Measurements from ENCODE around the gene NPM3.

DNA sequence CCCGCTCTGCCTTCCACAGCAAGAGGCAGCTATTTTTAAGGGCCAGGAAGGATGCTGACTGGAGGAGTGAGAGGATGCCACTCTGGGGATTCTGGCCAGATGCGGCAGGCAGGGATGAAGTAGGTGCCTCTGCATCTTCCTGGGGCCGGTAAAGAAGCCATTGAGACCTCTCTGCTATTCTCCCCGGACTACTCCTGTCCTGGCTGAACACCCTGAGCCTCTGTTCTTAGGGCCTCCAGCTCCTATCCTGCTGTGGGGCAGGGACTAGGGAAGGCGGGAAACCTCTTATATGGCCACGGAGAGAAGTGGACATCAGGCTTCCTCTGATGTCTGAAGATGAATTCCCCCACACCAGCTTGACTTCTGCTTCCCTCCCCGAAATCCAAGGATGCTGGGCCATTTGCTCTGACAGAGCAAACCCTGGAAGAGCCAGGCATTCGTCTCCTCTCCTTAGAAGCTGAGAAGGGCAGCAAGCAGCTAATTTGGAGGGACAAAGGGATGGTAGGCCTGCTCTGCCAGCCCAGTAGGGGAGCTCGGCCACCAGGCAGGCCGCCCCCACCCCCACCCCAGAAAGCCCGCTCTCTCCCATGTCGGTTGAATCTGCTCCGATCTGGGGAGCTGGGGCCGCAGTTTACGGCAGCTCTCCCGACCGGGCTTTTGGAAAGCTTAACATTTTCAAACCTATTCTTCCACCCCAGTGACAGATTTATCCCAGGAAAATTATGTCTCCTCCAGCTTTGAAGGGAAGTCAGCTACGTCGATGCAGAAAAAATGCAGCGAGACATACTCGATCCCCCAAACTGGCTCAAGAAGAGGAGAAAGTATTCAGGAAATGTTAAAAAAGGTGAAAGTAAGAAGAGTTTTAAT lies 10.1 kb downstream of the NPM3 start:
- TF ChIP-seq, protein P1, sequence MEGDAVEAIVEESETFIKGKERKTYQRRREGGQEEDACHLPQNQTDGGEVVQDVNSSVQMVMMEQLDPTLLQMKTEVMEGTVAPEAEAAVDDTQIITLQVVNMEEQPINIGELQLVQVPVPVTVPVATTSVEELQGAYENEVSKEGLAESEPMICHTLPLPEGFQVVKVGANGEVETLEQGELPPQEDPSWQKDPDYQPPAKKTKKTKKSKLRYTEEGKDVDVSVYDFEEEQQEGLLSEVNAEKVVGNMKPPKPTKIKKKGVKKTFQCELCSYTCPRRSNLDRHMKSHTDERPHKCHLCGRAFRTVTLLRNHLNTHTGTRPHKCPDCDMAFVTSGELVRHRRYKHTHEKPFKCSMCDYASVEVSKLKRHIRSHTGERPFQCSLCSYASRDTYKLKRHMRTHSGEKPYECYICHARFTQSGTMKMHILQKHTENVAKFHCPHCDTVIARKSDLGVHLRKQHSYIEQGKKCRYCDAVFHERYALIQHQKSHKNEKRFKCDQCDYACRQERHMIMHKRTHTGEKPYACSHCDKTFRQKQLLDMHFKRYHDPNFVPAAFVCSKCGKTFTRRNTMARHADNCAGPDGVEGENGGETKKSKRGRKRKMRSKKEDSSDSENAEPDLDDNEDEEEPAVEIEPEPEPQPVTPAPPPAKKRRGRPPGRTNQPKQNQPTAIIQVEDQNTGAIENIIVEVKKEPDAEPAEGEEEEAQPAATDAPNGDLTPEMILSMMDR (IDR thresholded peaks at IDR 0.05; ENCODE audit: low read depth, low read length), result no peak
- TF ChIP-seq, protein P2, sequence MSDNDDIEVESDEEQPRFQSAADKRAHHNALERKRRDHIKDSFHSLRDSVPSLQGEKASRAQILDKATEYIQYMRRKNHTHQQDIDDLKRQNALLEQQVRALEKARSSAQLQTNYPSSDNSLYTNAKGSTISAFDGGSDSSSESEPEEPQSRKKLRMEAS (IDR thresholded peaks at IDR 0.05; ENCODE audit: low read depth, low read length), result no peak

All from NB4 (cell line).